HG02970 (cell line): Measurements from ENCODE around the gene RIOK3.
"Not testable (repeated sequence)": the region's sequence is repeated elsewhere in the genome, so short reads cannot be mapped to it uniquely, and the experiment has no call there.

ENCODE experiments used
- ATAC-seq: cut with Tn5 transposase; IDR thresholded peaks from one replicate; pipeline ENCODE4 v1.9.1; 2021; ENCODE audit warnings: mild to moderate bottlenecking, moderate library complexity, moderate number of reproducible peaks; ENCODE audit not compliant: unreplicated experiment, low FRiP score

Gene RIOK3

GRCh38 chr18:23452728-23453679, at the start of gene RIOK3:
Gene RIOK3 (plus strand): TSS chr18:23453287. CDS start chr18:23453440, 153 bp downstream.
- ATAC-seq, result peak; percentile 98

DNA sequence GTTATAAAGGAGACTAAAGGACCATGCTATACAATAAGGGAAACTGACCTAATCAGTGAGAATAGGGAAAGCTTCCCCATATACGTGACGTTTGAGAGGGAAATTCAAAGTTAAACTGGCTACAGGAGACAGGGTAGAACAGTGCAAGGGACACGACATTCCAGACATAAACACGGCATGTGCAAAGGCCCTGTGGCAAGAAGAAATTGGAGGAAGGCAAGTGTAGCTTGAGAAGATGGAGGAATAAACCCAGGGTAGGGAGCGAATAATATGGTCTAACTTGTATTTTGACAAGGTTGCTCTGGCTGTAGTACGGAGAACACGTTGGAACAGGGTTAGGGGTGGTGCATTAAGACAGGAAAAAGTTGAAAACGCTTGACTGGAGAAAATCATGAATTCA, 49.8 kb upstream of the RIOK3 start:
- ATAC-seq, result no peak

DNA sequence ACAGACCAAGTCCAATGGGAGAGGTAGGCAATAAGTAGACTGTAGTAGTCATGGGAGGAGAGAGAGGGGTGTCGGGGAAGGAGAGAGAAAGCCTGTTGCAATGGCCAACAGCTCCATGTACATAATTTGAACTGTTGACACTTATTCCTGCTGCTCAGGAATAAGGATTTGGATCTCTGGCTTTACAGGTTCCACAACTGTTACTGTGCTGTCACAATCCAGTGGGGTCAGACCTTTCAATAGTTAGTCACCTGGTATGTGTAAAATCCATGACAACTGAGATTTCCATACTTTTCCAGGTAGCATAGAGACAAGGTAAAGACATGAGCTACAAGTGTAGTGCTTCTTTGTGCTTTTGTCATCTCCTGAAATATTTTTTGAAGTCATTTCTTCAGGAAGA, 47.5 kb upstream of the RIOK3 start:
- no peak for ATAC-seq

DNA sequence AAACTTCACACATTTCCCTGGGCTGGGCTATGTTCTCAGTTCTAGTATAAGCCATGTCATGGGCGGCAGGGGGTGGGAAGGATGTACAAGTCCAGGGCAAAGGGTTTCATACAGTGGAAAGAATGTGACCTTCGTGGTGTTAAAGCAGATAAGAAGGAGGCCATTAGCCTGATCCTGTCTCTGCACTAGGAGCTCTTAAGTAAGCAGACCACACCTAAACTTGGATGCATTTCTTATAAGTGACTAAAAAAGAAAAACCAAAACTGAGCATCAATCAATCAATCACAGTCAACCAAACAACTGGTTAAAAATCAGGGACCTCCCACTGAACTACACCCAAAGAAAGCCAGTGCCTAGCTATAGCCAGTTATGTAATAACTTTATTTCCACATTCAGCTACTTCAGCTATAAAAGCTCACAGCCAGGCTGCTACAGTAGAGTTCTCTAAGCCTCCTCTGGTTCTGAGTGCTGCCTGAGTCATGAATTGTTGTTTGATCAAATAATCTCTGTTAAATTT, 46.8 kb upstream of the RIOK3 start:
- no peak for ATAC-seq

DNA sequence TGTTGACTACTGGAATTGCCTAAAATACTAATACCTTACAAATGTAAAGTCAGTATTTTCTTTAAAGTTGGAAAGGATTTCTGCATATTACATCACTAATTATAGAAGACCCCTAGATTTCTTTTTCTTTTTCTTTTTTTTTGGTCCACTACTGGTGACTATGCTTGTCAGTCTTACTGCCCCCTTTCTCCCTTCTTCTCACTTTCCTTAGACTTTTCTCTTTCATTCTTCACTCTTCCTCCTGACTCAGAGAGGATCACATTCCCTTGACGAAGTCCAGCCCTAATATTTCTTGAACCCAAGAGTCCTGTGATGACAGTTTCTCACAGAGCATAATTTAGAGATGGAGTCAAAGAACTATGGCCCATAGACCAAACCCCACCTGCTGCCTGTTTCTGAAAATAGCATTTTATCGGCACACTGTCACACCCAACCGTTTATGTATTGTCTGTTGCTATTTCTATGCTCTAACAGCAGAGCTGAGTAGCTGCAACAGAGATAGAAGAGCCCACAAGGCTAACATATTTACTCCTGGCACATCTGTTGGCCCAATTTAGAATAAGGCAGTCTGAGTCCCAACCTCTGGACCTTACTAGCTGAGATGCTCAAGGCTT, 40.6 kb upstream of the RIOK3 start:
- no peak for ATAC-seq

DNA sequence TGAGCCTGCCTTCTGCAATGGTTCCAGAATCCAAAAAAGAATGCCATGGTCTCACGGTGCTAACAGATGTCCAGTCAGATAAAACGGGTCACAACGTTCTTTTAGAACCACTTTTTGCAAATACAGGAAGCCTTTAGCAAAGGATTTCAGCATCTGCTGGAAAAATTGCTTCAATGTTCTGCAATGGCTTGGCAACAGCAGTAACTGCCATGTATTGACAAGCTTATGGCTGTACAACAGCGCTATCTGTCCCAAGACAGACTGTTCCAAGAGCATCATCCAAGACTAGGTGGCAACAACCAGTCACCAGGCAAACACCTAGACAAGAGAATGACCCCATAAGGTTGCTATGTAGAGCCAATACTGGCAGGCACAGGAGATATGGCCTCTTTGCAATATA, 37.6 kb upstream of the RIOK3 start:
- ATAC-seq, result no peak

DNA sequence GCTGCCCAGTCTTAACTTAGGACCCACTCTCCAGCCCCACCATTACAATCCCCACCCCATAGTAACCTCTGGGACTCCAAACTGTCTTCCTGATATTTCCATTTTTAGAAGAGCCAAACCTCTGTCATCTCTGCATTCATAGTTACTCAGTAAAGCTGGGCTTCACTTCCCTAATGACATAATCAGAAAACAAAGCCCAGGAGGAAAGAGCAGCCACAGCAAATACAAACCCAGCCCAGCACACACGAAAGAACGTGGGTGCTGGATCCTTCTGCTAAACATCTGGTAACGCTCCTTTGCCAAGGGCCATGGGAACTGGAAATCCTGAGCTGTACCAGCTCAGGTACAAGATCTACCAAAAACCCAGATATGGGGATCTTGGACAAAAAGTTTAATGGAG, 36.8 kb upstream of the RIOK3 start:
- ATAC-seq, result no peak

GRCh38 chr18:23421277-23421676, 31.8 kb upstream of the RIOK3 start:
- ATAC-seq, result no peak

DNA sequence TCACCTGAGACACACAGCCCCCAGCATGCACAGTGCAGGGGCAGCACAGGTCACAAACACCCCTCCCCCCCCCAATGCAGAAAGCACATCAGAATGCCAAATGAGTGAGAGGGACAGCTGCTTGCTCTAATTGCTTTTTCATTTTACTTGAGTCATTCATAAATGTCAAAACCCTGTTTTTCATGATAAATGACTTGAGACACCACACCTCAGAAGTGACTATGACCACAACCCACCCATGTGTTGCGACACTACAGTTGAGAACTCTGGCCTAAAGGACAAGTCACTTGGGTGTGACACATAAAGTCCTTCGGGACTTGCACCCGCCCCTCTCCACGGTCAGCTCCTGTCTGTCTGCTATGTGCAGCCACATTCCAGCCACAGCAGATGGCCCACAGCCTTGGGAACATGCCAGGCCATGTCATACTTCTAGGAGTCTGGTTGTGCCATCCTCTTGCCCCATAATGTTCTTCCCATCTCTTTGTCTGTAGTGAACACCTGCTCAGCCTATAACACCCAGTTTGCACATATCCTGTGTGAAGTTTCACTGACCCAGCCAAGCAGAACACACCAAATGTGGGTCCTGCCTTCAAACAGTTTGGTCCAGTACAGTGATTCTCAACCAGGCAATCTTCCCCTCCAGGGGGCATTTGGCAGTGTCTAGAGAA, 30.2 kb upstream of the RIOK3 start:
- ATAC-seq, result no peak

DNA sequence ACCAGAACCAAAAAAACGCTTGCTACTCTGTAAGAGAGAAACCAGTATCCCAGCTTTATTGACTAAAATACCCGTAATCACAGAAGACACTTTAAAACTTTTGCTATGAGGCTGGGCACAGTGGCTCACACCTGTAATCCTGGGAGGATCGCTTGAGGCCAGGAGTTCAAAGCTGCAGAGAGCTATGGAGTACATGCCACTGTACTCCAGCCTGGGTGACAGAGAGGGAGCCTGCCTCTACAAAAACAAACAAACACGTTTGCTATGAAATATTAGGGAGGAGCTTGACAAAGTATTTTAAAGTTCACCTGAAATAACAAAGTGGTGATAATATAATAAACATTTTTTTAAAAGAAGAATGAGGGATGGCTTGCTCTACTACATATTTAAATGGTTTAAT, 28.5 kb upstream of the RIOK3 start:
- no peak for ATAC-seq

DNA sequence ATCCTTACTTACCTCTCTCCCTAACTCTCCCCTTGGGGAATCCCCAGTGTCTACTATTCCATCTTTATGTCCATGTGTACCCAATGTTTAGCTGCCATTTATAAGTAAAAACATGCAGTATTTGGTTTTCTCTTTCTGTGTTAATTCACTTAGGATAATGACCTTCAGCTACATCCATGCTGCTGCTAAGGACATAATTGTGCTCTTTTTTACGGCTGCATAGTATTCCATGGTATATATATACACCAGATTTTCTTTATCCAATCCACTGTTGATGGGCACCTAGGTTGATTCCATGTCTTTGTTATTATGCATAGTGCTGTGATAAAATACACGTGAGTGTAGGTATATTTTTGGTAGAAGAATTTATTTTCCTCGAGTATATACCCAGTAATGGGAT, 24.3 kb upstream of the RIOK3 start:
- ATAC-seq, result no peak

GRCh38 chr18:23429538-23429937, 23.5 kb upstream of the RIOK3 start:
- not testable (repeated sequence) for ATAC-seq

- ATAC-seq, result no peak
Measured at GRCh38 chr18:23433360-23433759, 19.7 kb upstream of the RIOK3 start.

GRCh38 chr18:23437357-23438045, 15.6 kb upstream of the RIOK3 start:
- no peak for ATAC-seq

GRCh38 chr18:23438046-23438377, 15.1 kb upstream of the RIOK3 start:
- ATAC-seq, result no peak

DNA sequence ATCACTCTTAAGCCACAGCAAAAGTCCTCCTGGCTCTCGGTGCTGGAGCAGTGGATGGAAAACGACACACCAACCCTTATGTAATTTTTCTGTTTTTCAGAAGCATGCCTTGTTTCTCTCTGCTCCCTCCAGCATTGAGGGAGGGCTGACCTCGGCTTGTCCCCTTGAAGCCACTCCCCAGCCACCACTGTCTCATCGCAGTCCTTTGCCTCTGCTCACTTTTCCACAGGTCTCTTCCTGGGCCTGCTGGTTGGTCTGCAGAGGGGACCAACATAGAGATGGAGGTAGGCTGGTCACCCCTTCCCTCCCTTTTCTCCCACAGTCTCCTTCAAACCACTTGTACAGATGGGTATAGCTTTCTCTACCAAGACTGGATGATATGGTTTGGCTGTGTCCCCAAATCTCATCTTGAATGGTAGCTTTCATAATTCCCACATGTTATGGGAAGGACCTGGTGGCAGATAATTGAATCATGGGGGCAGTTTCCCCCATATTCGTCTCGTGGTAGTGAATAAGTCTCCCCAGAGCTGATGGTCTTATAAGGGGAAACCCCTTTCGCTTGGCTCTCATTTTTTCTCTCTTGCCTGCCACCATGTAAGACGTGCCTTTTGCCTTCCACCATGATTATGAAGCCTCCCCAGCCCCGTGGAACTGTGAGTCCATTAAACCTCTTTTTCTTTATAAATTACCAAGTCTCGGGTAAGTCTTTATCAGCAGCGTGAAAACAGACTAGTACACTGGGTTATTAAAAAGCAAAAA, 14.3 kb upstream of the RIOK3 start:
- no peak for ATAC-seq

GRCh38 chr18:23440131-23440530, 13.0 kb upstream of the RIOK3 start:
- ATAC-seq, result no peak

GRCh38 chr18:23442958-23443357, 10.1 kb upstream of the RIOK3 start:
- ATAC-seq, result no peak

DNA sequence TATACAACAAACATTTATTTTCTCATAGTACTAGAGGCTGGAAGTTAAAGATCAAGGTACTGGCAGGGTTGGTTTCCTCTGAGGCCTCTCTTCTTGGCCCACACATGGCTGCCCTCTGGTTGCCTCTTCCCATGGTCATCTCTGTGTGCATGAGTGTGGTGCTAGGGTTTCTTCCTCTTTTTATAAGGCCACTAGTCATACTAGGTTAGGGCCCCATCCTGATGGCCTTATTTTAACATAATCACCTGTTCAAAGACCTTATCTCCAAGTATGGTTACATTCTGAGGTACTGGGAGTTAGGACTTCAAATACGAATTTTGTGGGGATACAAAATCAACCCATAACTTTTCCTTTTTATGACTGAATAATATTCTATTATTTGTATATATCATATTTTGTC, 4.8 kb upstream of the RIOK3 start:
- no peak for ATAC-seq

GRCh38 chr18:23450022-23450421, 3.1 kb upstream of the RIOK3 start:
- no peak for ATAC-seq
